Upper lobe of left lung (tissue), 4 donors: ENCODE measurements around the gene TCEAL9.

Source experiments
- CTCF ChIP-seq, 6 experiments: fragments of 450-650 bp in 4 of 6; fragments of 200-600 bp in 2 of 6; sonication (generic) in 2 of 6; IDR thresholded peaks; one replicate each; pipeline ENCODE4 v1.5.1; 2016 to 2019; ENCODE audit warnings: antibody characterized with exemption in 6 of 6
- EP300 ChIP-seq, 4 donors: sonication (generic); formaldehyde crosslinking; IDR thresholded peaks; one replicate each; pipeline ENCODE4 v1.5.1; 2017; ENCODE audit warnings: antibody characterized with exemption in 4 of 4, control low read depth in 2 of 4
- POLR2AphosphoS5 ChIP-seq, 2 donors: sonication (generic); formaldehyde crosslinking; IDR thresholded peaks; one replicate each; pipeline ENCODE4 v1.5.1; 2017; ENCODE audit warnings: antibody characterized with exemption in 2 of 2

- TF ChIP-seq CTCF (IDR thresholded peaks at IDR 0.05) (no peak), POLR2AphosphoS5 (IDR thresholded peaks at IDR 0.05) (no peak), EP300 (IDR thresholded peaks at IDR 0.05) (no peak)
Observed at GRCh38 chrX:103396660-103397059, 40.4 kb downstream of the TCEAL9 start.
